ENCODE results near the gene EIPR1. TPM values are rescaled to one million over a fixed set of nuclear protein-coding genes. Genes with fewer than 3 reads are reported as not detected.

Gene EIPR1
- total RNA-seq, 1 experiment from 2014 or later, result 22.8 TPM

DNA sequence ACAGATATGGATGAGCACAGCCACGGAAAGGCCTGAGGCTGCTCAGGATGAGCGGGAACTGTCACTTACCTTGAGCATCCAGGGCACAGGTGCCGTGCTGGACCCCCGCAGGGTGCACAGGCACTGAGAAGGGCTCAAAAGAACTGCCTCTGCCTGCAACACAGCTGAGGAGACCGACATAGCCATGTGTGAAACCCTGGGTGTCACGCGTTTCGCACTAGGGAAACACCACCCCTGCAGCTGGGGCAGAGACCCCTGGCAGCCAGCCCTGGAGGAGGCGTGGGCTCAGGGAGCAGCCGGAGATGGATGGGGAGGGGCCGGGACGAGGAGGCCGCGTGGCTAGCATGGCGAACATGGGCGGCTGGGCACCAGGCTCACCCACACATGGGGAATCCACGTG, 228.9 kb downstream of the EIPR1 start:
- peaks cover 26% of the 10 kb centered on the region for H3K36me3 Mint-ChIP-seq
- ChIA-PET POLR2A (no interaction called here), CTCF (no interaction called here)
- H3K27me3 Mint-ChIP-seq (ENCODE audit: low read depth), result no peaks in the 10 kb centered on the region
- DNase-seq (ENCODE audit: low spot score) (no peak), ATAC-seq (no peak)
- H3K4me3 Mint-ChIP-seq, result no peak overlapping the region
- no peak overlapping the region for H3K27ac Mint-ChIP-seq
- TF ChIP-seq ZNF671 (CRISPR knock-in tag; IDR thresholded peaks at IDR 0.05), result no peak
- TF ChIP-seq, protein P1, sequence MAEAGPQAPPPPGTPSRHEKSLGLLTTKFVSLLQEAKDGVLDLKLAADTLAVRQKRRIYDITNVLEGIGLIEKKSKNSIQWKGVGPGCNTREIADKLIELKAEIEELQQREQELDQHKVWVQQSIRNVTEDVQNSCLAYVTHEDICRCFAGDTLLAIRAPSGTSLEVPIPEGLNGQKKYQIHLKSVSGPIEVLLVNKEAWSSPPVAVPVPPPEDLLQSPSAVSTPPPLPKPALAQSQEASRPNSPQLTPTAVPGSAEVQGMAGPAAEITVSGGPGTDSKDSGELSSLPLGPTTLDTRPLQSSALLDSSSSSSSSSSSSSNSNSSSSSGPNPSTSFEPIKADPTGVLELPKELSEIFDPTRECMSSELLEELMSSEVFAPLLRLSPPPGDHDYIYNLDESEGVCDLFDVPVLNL (CRISPR knock-in tag; IDR thresholded peaks at IDR 0.05; ENCODE audit: borderline replicate concordance, low read depth), result no peak
- peaks cover 25% of the 10 kb centered on the region for H3K9me3 Mint-ChIP-seq
- H3K4me1 Mint-ChIP-seq, result 0 out of 2 replicates have a peak, but pooled peaks cover 3% of the 10 kb centered on the region

DNA sequence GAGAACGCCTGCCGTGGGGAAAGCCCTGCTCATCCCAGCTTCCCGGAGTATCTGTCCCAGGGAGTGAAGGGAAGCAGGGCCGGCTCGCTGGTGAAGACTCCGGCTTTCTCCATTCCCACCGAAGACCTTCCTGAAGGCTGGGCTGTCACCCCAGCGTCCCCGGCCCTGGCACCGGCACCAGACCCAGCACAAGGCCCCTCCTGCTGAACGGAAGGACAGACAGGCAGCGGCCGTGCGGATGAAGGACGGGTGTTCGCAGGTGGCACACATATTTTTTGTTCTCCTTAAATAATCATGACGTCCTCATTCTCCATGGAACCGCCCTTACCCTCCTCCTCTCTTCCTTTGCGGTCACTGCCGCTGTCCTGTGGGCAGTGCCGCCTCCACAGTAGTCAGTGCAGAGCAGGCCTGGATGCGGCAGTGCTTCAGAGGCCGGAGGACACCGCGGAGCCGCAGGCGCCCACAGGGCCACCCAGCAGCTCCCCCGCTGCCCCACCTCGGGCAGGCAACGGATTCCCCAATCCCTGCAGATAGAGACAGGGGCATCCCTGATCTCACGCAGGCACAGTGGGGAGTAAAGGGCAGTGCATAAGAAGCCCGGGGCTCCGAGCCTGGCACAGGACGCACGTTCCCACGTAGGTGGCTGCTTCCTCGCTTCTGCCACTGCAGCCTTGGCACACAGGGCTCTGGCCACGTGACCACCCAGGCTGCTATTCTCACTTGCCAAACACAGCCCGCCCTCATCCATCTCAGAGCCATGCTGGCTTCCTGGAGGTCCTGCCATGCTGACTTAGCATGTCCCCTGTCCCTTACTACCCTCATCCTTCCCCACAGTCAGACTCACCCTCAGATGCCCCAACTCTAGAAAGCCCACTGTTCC, 229.7 kb downstream of the EIPR1 start:
- TF ChIP-seq, protein P2, sequence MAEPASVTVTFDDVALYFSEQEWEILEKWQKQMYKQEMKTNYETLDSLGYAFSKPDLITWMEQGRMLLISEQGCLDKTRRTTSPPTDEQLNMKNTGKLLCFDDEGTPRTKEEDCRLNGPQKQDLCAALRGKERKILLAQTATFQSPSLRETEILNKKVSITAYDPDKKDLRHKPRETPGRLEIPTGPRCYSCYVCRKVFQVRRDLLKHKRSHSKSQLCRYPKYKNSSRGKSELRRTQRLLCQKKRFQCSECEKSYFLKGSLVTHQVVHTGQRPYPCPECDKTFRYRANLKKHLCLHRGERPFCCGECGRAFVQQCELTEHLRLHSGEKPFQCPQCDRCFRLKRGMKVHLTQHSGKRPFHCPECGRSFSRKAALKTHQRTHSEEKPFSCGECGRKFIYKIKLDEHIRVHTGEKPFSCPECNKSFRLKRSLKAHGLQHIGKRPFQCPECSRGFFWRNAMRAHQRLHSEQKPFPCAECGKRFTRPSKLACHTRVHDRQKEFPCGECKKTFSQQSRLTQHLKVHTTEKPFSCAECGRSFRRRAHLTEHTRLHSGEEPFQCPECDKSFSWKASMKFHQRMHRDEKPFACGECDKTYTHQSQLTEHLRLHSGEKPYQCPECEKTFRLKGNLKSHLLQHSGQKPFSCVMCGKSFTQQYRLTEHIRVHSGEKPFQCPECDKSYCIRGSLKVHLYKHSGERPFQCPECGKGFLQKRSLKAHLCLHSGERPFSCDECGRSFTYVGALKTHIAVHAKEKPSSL (CRISPR knock-in tag; conservative IDR thresholded peaks at IDR 0.05), result no peak
- TF ChIP-seq SMAD3 (CRISPR knock-in tag; IDR thresholded peaks at IDR 0.05; ENCODE audit: borderline replicate concordance), result no peak
- no peak for TF ChIP-seq IRF2 (CRISPR knock-in tag; IDR thresholded peaks at IDR 0.05; ENCODE audit: borderline replicate concordance, low read depth)
- no peak for TF ChIP-seq JUN (CRISPR knock-in tag; IDR thresholded peaks at IDR 0.05)
- TF ChIP-seq, protein P3, sequence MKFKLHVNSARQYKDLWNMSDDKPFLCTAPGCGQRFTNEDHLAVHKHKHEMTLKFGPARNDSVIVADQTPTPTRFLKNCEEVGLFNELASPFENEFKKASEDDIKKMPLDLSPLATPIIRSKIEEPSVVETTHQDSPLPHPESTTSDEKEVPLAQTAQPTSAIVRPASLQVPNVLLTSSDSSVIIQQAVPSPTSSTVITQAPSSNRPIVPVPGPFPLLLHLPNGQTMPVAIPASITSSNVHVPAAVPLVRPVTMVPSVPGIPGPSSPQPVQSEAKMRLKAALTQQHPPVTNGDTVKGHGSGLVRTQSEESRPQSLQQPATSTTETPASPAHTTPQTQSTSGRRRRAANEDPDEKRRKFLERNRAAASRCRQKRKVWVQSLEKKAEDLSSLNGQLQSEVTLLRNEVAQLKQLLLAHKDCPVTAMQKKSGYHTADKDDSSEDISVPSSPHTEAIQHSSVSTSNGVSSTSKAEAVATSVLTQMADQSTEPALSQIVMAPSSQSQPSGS (CRISPR knock-in tag; IDR thresholded peaks at IDR 0.05; ENCODE audit: borderline replicate concordance, low read depth), result no peak
- TF ChIP-seq, protein P4, sequence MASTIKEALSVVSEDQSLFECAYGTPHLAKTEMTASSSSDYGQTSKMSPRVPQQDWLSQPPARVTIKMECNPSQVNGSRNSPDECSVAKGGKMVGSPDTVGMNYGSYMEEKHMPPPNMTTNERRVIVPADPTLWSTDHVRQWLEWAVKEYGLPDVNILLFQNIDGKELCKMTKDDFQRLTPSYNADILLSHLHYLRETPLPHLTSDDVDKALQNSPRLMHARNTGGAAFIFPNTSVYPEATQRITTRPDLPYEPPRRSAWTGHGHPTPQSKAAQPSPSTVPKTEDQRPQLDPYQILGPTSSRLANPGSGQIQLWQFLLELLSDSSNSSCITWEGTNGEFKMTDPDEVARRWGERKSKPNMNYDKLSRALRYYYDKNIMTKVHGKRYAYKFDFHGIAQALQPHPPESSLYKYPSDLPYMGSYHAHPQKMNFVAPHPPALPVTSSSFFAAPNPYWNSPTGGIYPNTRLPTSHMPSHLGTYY (CRISPR knock-in tag; IDR thresholded peaks at IDR 0.05), result no peak
- TF ChIP-seq, protein P5, sequence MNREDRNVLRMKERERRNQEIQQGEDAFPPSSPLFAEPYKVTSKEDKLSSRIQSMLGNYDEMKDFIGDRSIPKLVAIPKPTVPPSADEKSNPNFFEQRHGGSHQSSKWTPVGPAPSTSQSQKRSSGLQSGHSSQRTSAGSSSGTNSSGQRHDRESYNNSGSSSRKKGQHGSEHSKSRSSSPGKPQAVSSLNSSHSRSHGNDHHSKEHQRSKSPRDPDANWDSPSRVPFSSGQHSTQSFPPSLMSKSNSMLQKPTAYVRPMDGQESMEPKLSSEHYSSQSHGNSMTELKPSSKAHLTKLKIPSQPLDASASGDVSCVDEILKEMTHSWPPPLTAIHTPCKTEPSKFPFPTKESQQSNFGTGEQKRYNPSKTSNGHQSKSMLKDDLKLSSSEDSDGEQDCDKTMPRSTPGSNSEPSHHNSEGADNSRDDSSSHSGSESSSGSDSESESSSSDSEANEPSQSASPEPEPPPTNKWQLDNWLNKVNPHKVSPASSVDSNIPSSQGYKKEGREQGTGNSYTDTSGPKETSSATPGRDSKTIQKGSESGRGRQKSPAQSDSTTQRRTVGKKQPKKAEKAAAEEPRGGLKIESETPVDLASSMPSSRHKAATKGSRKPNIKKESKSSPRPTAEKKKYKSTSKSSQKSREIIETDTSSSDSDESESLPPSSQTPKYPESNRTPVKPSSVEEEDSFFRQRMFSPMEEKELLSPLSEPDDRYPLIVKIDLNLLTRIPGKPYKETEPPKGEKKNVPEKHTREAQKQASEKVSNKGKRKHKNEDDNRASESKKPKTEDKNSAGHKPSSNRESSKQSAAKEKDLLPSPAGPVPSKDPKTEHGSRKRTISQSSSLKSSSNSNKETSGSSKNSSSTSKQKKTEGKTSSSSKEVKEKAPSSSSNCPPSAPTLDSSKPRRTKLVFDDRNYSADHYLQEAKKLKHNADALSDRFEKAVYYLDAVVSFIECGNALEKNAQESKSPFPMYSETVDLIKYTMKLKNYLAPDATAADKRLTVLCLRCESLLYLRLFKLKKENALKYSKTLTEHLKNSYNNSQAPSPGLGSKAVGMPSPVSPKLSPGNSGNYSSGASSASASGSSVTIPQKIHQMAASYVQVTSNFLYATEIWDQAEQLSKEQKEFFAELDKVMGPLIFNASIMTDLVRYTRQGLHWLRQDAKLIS (CRISPR knock-in tag; IDR thresholded peaks at IDR 0.05; ENCODE audit: borderline replicate concordance), result no peak
- Mint-ChIP-seq H3K4me1 (peaks cover 6% of the 10 kb centered on the region; the same call in 1 of the 2 replicates), H3K27ac (0 out of 2 replicates have a peak overlapping the region, but pooled peaks have one; percentile 10), H3K9me3 (peaks cover 24% of the 10 kb centered on the region), H3K4me3 (no peak overlapping the region), H3K36me3 (peaks cover 26% of the 10 kb centered on the region), H3K27me3 (ENCODE audit: low read depth) (no peaks in the 10 kb centered on the region)
- ChIA-PET POLR2A (no interaction called here), CTCF (no interaction called here)
- no peak for ATAC-seq
- DNase-seq (ENCODE audit: low spot score), result no peak
